Ishikawa (cell line): Measurements from ENCODE around the gene TMEM255B.

Experiments used
- CEBPB ChIP-seq: IDR thresholded peaks from 2 replicates; pipeline ENCODE4 v1.6.1; 2012
- CREB1 ChIP-seq: IDR thresholded peaks from 2 replicates; pipeline ENCODE4 v1.6.1; 2012; ENCODE audit warnings: low read depth
- EGR1 ChIP-seq: IDR thresholded peaks from 2 replicates; pipeline ENCODE4 v1.6.1; 2012
- EP300 ChIP-seq: IDR thresholded peaks from 2 replicates; pipeline ENCODE4 v1.6.1; 2012; ENCODE audit warnings: borderline replicate concordance
- FOXM1 ChIP-seq: IDR thresholded peaks from 2 replicates; pipeline ENCODE4 v1.6.1; 2012; ENCODE audit warnings: low read depth, borderline replicate concordance
- NFIC ChIP-seq: IDR thresholded peaks from 2 replicates; pipeline ENCODE4 v1.6.1; 2012
- RAD21 ChIP-seq: IDR thresholded peaks from 2 replicates; pipeline ENCODE4 v1.6.1; 2012; ENCODE audit warnings: low read depth
- REST ChIP-seq: IDR thresholded peaks from 2 replicates; pipeline ENCODE4 v1.6.1; 2012; ENCODE audit warnings: low read depth, mild to moderate bottlenecking
- TAF1 ChIP-seq: IDR thresholded peaks from 2 replicates; pipeline ENCODE4 v1.6.1; 2012; ENCODE audit warnings: low read depth, mild to moderate bottlenecking
- TCF12 ChIP-seq: IDR thresholded peaks from 2 replicates; pipeline ENCODE4 v1.6.1; 2012; ENCODE audit warnings: low read depth
- TEAD4 ChIP-seq: IDR thresholded peaks from 2 replicates; pipeline ENCODE4 v1.6.1; 2012
- USF1 ChIP-seq: IDR thresholded peaks from 2 replicates; pipeline ENCODE4 v1.6.1; 2012
- YY1 ChIP-seq: IDR thresholded peaks from 2 replicates; pipeline ENCODE4 v1.6.1; 2012; ENCODE audit warnings: low read depth
- ZBTB7A ChIP-seq: IDR thresholded peaks from 2 replicates; pipeline ENCODE4 v1.6.1; 2012; ENCODE audit warnings: low read depth
- TF ChIP-seq, protein P1 (sequence below): IDR thresholded peaks from 2 replicates; pipeline ENCODE4 v1.6.1; 2012

The TMEM255B gene

DNA sequence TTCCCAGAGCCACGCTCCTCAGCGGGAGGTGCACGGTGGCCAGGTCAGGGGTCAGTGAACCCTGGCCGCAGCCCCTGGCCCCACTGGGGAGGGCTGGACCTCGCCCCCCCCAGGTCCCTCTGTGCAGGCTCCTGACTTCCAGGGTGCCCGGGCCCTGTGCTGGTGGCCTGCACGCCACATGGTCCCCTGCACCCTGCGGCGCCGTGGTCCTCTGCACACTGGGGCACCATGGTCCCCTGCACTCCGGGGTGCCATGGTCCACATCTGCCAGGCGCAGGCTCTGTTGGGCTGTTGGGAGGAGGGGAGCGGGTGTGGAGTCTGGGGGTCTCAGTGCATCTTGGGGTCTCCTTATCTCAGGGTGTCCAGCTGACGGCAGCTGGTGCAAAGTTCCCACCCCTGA is 23.3 kb upstream of the TMEM255B start:
- no peak for TF ChIP-seq TCF12

GRCh38 chr13:113736258-113736731 is 22.7 kb upstream of the TMEM255B start:
- TF ChIP-seq REST, result no peak

GRCh38 chr13:113737803-113738202 is 21.2 kb upstream of the TMEM255B start:
- TF ChIP-seq CREB1 (no peak), RAD21 (no peak), TCF12 (no peak), USF1 (no peak)

DNA sequence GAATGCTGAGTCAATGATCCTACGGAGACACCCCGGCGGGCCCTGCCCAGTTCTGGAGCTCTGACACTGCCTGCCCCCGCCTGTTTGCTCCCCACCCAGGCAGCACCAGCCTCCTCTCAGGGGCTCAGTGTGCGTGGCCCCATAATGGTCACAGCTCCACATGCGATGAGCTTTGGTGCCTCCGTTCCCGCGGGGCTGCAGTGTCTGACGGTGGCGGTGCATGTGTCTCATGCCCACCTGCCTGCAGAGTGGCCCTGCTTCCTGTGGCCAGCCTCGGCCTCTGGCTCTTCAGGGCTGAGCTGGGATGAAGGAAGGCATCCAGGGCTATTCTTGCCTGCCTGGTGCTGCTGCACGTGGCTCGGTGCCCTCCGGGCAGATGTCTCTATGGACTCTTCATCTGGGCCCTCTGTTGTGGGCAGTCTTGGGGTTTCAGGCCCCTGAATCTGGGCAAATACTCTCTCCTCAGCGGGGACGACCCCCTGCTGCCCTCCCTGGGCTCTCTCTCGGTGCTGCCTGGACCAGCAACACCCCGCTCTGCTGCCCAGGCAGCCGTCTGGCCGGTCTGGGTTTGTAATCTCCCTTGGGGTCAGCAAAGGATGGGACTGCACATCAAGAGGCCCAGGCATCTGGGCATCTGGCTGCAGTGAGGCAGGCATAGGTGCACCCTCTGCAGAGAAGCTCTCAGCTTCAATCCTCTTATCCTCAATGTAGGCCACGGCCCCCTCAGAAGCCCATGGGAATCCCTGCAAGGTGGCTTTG is 19.3 kb upstream of the TMEM255B start:
- TF ChIP-seq, protein P1, sequence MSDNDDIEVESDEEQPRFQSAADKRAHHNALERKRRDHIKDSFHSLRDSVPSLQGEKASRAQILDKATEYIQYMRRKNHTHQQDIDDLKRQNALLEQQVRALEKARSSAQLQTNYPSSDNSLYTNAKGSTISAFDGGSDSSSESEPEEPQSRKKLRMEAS, result no peak
- TF ChIP-seq CEBPB, result no peak
- no peak for TF ChIP-seq USF1
- no peak for TF ChIP-seq RAD21
- TF ChIP-seq REST, result no peak
- no peak for TF ChIP-seq YY1
- TF ChIP-seq FOXM1, result no peak
- TF ChIP-seq EP300, result no peak
- no peak for TF ChIP-seq NFIC
- TF ChIP-seq TCF12, result no peak
- TF ChIP-seq ZBTB7A, result no peak
- no peak for TF ChIP-seq CREB1
- TF ChIP-seq TAF1, result no peak
- TF ChIP-seq EGR1, result no peak
- no peak for TF ChIP-seq TEAD4

- TF ChIP-seq USF1, result no peak
- TF ChIP-seq, protein P1, result no peak
- TF ChIP-seq TEAD4, result no peak
- TF ChIP-seq REST, result no peak
- no peak for TF ChIP-seq EP300
- TF ChIP-seq CEBPB, result no peak
- TF ChIP-seq FOXM1, result no peak
- no peak for TF ChIP-seq ZBTB7A
- no peak for TF ChIP-seq RAD21
- no peak for TF ChIP-seq TAF1
- no peak for TF ChIP-seq NFIC
- TF ChIP-seq CREB1, result no peak
- TF ChIP-seq TCF12, result no peak
Measured at GRCh38 chr13:113740286-113740556, 18.8 kb upstream of the TMEM255B start.
